Smooth muscle cell (in vitro differentiated cells): ENCODE data around the gene NLRP6. TPM values are rescaled to one million over a fixed set of nuclear protein-coding genes. Genes with fewer than 3 reads are reported as not detected.
A peak's percentile ranks its signal among the peaks of the same experiment; 100 is the strongest.

Experiments
- DNase-seq: peaks from one replicate; lab custom pipeline; 2025; ENCODE audit not compliant: unreplicated experiment; lab: John Stamatoyannopoulos, UW
- H2AFZ ChIP-seq: fragments of 200-600 bp; sonication (generic); 2 replicates; pipeline ENCODE4 v1.6.0; 2016; ENCODE audit warnings: antibody characterized with exemption, low read depth, mild to moderate bottlenecking
- H3F3A ChIP-seq: fragments of 200-600 bp; sonication (generic); 2 replicates; pipeline ENCODE4 v1.6.0; 2017; ENCODE audit warnings: antibody characterized with exemption, low read depth
- H3K27ac ChIP-seq: fragments of 200-600 bp; sonication (generic); 2 replicates; pipeline ENCODE4 v1.5.1; 2016; ENCODE audit warnings: low read depth, mild to moderate bottlenecking
- H3K27me3 ChIP-seq: fragments of 200-600 bp; sonication (generic); 2 replicates; pipeline ENCODE4 v1.6.1; 2016; ENCODE audit warnings: low read depth, mild to moderate bottlenecking
- H3K36me3 ChIP-seq: fragments of 200-600 bp; sonication (generic); 2 replicates; pipeline ENCODE4 v1.5.1; 2016; ENCODE audit warnings: low read depth
- H3K4me1 ChIP-seq: fragments of 200-600 bp; sonication (generic); 2 replicates; pipeline ENCODE4 v1.5.1; 2016; ENCODE audit warnings: low read depth
- H3K4me2 ChIP-seq: fragments of 200-600 bp; sonication (generic); 2 replicates; pipeline ENCODE4 v1.6.0; 2016; ENCODE audit warnings: mild to moderate bottlenecking
- H3K4me3 ChIP-seq: fragments of 200-600 bp; sonication (generic); 2 replicates; pipeline ENCODE4 v1.5.1; 2016; ENCODE audit warnings: mild to moderate bottlenecking
- H3K79me2 ChIP-seq: fragments of 200-600 bp; sonication (generic); 2 replicates; pipeline ENCODE4 v1.6.0; 2016; ENCODE audit warnings: low read depth, mild to moderate bottlenecking
- H3K9ac ChIP-seq: fragments of 200-600 bp; sonication (generic); 2 replicates; pipeline ENCODE4 v1.6.0; 2016; ENCODE audit warnings: low read depth
- H3K9me3 ChIP-seq: fragments of 200-600 bp; sonication (generic); replicated peaks from 2 replicates; pipeline ENCODE4 v1.5.1; 2016; ENCODE audit warnings: low read depth
- H4K20me1 ChIP-seq: fragments of 200-600 bp; sonication (generic); 2 replicates; pipeline ENCODE4 v1.6.0; 2016; ENCODE audit warnings: low read depth
- CTCF ChIP-seq: fragments of 200-600 bp; sonication (generic); IDR thresholded peaks from 2 replicates; pipeline ENCODE4 v1.5.1; 2017; ENCODE audit warnings: borderline replicate concordance, mild to moderate bottlenecking, antibody characterized with exemption; ENCODE audit not compliant: insufficient read depth, poor library complexity, severe bottlenecking
- whole genome bisulfite sequencing: methylation state at CpG from one replicate; pipeline ENCODE4 v1.1.7; 2016; ENCODE audit warnings: low lambda C conversion rate; 5-methylcytosine and 5-hydroxymethylcytosine counted together
- polyA plus RNA-seq: library from polyadenylated mRNA; unstranded; fragments of >200 nt; fragmentation: Nextera tagmentation; extraction: Ambion mirVana; gene quantifications from 2 replicates; pipeline ENCODE4 v1.2.1, GENCODE V29; 2016
- total RNA-seq: library from RNA; depleted of rRNA; stranded (reverse); fragments of >200 nt; gene quantifications from 2 replicates; pipeline ENCODE4 v1.2.3, GENCODE V29; 2014

Gene NLRP6
- total and polyA plus RNA-seq, 2 experiments from 2014 or later = not detected

DNA sequence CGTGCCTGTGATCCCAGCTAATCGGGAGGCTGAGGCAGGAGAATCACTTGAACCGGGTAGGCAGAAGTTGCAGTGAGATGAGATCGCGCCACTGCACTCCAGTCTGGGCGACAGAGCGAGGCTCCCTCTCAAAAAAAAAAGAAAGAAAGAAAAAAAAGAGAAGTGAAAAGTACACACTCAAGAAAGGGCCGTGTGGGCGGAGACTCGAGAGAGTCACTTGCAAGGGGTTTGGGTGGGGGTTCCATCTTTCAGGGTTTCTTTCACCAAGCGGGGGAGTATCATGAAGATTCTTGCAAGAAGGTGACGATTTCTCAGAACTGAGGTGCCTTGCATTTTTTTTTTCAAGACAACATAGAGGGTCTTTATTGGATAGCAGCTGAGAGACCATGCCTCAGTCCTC is 25.2 kb downstream of the NLRP6 start:
- Histone ChIP-seq H3K27ac (no peak overlapping the region), H3K36me3 (no peaks in the 10 kb centered on the region), H3K4me2 (no peak overlapping the region), H4K20me1 (no peaks in the 10 kb centered on the region), H3K9me3 (no peaks in the 10 kb centered on the region), H3K4me1 (peaks cover 13% of the 10 kb centered on the region), H3K79me2 (no peaks in the 10 kb centered on the region), H3F3A (no peaks in the 10 kb centered on the region), H2AFZ (no peak overlapping the region), H3K27me3 (no peaks in the 10 kb centered on the region), H3K9ac (no peak overlapping the region), H3K4me3 (no peak overlapping the region)
- TF ChIP-seq CTCF = no peak
- WGBS = 100% methylated on average over 8 of the region's 12 CpGs
- no peak for DNase-seq

DNA sequence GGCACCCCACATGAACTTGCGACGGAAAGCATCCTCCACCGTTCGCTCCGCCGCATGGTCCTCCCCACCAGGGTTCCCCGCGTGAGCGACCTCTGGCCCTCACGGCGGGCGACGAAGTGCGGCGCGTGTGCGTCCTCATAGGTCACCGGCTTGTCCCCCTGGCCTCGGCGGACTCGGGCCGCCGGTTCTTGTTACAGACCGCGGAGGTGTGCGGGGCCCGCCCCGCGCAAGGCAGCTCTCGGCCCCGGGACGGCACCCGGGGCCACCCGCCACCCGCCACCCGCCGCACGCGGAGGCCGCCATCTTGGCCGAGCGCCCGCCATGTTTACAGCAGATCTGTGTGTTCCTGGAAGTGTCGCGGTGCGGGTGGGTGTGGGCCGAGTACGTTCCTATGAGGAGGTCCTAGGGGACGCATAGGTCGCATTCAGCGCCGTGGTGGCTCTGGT is 25.9 kb downstream of the NLRP6 start:
- H3K36me3 ChIP-seq = no peaks in the 10 kb centered on the region
- no peak overlapping the region for H3K27ac ChIP-seq
- H3K9me3 ChIP-seq = no peaks in the 10 kb centered on the region
- no peaks in the 10 kb centered on the region for H4K20me1 ChIP-seq
- no peak overlapping the region for H3K4me3 ChIP-seq
- H3K4me2 ChIP-seq = no peak overlapping the region
- peaks cover 3% of the 10 kb centered on the region for H3K79me2 ChIP-seq
- DNase-seq = no peak
- no peak overlapping the region for H3K9ac ChIP-seq
- no peak for TF ChIP-seq CTCF
- no peaks in the 10 kb centered on the region for H3F3A ChIP-seq
- no peaks in the 10 kb centered on the region for H3K27me3 ChIP-seq
- whole genome bisulfite sequencing = 97% methylated on average over 26 of the region's 52 CpGs
- no peak overlapping the region for H2AFZ ChIP-seq
- H3K4me1 ChIP-seq = peaks cover 15% of the 10 kb centered on the region

DNA sequence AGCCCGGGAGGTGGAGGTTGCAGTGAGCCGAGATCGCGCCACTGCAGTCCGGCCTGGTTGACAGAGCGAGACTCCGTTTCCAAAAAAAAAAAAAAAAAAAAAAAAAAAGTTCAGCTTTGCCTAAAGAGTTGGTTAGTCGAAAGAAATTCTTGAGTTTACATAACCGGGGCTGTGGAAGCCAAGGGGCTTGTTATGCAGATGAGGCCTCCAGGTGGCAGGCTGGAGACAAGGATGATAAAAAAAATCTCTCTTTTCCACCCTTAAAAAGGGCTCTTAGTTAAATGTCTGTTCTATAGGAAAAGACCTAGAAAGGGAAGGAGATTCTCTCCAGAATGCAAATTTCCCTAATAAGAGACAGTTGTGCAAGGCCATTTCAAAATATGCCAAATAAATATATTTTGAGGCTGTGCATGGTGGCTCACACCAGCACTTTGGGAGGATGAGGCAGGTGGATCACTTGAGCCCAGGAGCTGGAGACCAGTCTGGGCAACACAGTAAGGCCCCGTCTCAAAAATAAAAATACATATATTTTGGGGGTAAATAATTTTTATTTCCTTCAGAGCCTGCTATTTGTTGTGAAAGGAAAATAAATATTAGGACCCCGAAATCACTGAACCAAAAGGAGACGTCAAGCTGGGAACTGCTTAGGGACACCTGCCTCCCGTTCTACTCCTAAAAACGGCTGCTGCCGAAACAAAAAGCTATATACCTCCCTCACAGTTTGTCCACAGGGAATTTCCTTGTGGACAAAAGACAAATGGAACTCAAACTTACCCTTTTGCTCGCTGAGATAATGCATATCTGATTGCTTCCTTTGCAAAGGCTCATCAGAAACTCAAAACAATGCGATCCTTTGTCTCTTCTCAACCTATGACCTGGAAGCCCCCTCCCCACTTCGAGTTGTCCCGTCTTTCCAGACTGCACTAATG is 27.0 kb downstream of the NLRP6 start:
- Histone ChIP-seq H3K4me2 (no peak overlapping the region), H3K79me2 (peaks cover 13% of the 10 kb centered on the region), H3K9ac (no peak overlapping the region), H3K27ac (no peak overlapping the region), H3K4me3 (no peak overlapping the region), H2AFZ (no peak overlapping the region), H3K9me3 (no peaks in the 10 kb centered on the region), H3K36me3 (no peaks in the 10 kb centered on the region), H3K4me1 (peaks cover 24% of the 10 kb centered on the region), H3K27me3 (no peaks in the 10 kb centered on the region), H4K20me1 (no peaks in the 10 kb centered on the region), H3F3A (peaks cover 5% of the 10 kb centered on the region)
- no peak for DNase-seq
- WGBS = 38% methylated on average over 18 of the region's 19 CpGs
- peak; percentile 60 for TF ChIP-seq CTCF
